AML-193 (cell line): ENCODE measurements around the gene COL7A1.
"Not testable (repeated sequence)": the region's sequence is repeated elsewhere in the genome, so short reads cannot be mapped to it uniquely, and the experiment has no call there.

Source experiments
- DNase-seq, 2 experiments: peaks; one replicate each; lab custom pipeline; 2025; lab: John Stamatoyannopoulos, UW

Gene COL7A1

DNA sequence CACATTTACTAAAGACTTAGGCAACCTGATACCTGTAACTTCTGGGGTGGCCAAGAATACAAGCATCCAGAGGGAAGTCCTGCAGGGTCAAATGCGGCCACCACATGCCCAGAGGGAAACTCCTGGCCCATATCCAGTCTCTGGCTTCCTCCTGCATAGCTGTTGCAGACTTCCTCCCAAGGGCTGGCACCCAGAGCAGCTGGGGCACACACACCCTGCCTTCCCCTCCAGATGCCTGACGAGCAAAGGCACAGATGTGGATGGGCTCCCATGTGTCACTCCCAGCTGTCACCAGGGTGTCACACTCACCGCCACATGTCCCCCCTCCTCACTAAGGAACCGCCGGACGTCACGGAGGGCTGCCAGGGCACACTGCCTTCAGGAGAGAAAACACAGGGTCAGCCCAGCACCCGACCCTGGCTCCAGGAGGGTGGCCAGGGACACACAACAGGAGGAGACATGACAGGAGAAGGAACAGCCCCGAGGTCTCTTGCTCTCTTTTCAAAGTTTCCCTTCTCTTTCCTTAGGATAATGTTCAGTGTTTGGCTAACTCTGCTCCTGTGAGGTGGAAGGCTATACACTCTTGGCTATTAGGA is 51.8 kb downstream of the COL7A1 start:
- DNase-seq: peak; percentile 82 to 88

DNA sequence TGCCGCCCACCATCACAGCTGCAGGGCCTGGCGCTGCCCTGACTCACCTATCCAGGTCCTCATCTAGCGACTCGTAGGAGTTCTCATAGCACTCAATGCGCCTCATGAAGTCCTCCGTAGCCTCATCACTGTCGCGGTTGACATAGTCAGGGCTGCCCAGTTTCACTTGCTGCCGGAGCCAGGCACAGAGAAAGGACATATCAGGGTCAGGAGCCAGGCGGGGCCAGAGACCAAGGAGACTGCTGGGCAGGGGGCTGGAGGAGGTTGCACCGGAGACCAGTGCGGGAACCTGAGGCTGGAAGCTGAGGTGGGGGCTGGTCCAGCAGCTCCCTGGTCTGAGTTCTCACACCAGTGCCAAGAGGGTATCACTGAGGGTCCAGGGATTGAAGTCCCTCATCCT is 56.7 kb downstream of the COL7A1 start:
- DNase-seq: no peak

DNA sequence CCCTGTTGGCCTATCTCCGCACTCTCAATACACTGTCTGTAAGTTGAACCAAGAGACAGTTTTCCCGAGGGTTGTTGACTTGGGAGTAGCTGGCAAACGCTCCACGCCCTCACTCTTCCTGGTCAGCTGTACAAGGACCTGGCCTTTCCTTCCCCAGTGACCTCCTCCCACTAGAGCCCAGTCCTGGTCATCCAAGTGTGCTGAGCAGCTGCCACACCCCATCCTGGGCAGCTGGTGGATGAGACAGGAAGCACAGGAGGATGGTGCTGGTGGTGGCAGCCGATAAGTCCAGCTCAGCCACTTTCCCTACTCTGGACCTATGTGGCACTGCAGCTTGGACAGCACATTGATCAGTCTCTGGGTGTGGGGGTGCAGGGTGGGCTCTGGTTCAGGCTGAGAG is 58.3 kb downstream of the COL7A1 start:
- no peak for DNase-seq

DNA sequence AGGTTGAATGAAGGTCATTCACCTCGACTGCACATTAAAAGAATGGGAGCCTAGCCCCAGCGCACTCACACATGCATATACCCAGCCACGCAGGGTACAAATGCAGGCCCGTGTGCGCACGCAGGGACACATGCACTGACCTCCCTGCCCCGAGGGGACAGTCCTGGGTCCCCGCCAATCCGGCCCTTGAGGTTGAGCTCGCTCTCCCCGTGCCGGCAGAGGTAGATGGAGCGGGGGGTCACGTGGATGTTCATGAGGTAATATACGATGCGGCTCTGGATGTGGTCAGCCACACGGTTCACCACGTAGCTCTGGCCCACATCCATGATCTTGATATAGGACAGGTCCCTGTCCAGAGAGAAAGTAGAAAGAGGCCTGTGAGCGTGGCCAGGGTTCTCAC is 59.0 kb downstream of the COL7A1 start:
- DNase-seq: no peak

DNA sequence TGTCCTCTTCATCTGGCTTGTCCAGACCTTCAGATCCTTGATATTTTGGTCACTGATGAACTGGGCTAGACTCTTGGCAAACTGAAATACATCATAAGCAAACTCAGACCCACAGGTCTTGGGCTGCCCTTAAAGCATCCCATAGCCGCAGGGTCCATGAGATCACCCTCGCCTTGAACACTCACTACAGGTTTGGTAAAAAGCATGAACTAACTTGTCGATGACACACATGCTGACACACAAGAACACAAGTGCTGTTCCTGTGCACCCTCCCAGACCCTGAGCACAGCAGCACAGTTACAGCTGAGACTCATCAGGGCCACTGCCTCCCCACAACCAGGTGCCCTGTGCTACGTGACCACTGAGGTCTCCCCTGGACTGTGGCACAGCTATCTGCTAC is 59.6 kb downstream of the COL7A1 start:
- no peak for DNase-seq

DNA sequence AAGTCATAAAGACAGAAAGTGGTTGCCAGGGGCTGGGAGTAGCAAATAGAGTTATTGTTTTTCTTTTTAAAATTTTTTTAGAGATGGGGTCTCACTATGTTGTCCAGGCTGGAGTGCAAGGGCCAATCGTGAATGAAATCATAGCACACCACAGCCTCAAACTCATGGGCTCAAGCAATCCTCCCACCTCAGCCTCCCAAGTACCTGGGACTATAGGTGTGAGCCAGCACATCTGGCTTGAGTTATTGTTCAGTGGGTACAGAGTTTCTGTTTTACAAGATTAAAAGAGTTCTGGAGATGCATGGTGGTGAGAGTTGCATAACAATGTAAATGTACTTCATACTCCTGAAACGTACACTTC is 62.2 kb downstream of the COL7A1 start:
- no peak for DNase-seq

DNA sequence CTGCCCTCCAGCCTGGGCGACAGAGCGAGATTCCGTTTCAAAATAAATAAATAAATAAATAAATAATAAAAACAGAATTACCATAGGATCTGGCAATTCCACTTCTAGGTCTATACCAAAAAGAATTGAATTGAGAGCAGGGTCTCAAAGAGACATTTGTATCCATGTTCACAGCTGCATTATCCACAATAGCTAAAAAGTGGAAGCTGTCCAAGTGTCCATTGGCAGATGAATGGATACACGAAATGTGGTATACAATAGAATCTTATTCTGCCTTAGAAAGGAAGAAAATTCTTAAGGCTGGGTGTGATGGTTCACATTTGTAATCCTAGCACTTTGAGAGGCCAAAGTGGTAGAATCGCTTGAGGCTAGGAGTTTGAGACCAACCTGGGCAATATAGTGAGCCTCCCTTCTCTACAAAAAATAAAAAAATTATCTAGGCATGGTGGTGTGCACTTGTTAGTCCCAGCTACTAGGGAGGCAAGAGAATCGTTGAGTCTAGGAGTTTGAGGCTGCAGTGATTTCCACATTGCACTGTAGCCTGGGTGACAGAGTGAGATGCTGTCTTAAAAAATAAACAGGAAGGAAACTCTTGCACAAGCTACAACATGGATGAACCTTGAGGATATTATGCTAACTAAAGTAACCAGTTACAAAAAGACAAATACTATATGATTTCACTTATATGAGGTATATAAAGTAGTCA is 62.7 kb downstream of the COL7A1 start:
- peak in 1 of 2 experiments; percentile 25 for DNase-seq

DNA sequence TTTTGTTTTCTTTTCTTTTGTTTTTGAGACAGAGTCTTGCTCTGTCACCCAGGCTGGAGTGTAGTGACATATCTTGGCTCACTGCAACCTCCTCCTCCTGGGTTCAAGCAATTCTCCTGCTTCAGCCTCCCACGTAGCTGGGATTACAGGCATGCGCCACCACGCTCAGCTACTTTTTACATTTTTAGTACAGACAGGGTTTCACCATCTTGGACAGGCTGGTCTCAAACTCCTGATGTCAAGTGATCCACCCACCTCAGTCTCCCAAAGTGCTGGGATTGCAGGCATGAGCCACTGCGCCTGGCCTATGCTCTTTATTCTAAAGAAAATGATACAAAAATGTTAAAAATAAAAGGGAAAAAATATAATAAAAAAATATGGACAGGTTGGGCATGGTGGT is 64.4 kb downstream of the COL7A1 start:
- DNase-seq: not testable (repeated sequence)

DNA sequence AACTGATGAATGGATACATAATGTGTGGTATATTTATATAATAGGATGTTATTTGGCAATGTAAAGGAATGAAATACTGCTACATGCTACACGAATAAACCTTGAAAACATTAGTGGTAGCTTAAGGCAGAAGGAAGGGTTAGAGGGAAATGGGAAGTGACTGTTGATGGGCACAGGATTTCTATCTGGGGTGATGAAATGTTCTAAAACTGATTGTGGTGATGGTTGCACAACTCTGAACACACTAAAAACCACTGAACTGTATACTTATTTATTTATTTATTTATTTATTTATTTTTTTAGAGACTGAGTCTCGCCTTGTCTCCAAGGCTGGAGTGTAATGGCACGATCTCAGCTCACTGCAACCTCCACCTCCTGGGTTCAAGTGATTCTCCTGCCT is 66.4 kb downstream of the COL7A1 start:
- DNase-seq: peak; percentile 90 to 93

DNA sequence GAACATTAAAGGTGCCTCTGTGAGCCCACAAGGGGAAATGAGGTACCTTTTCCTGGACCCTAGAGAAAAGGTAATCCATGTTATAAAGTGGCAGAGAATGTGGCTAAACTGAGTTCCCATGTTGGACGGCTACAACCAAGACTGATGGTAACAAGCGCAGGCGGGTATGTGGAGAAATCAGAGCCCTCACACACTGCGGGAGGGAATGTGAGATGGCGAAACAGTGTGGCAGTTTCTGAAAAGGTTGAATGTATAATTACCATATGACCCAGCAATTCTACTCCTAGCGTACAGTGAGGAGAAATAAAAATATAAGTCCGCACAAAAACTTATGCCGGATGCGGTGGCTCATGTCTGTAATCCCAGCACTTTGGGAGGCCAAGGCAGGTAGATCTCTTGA is 67.1 kb downstream of the COL7A1 start:
- no peak for DNase-seq

DNA sequence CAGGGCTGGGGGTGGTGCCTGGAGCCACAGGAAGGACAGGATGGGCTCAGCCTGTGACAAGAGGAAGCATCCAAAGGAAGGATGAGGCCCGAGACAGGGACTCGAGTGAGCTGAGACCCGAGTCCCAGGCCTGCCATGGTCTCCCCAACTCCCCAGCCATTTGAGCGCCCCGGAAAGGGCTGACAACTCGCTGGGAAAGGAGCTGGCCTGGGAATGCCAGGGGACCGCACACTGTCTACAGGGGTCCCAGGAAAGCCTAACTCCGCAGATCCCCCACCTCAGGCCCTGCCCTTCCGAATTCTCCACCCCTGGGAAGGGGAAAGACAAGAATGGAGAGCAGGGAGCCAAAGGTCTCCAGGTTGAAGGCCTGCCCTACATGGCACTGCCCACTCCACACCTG is 70.2 kb downstream of the COL7A1 start:
- no peak for DNase-seq

DNA sequence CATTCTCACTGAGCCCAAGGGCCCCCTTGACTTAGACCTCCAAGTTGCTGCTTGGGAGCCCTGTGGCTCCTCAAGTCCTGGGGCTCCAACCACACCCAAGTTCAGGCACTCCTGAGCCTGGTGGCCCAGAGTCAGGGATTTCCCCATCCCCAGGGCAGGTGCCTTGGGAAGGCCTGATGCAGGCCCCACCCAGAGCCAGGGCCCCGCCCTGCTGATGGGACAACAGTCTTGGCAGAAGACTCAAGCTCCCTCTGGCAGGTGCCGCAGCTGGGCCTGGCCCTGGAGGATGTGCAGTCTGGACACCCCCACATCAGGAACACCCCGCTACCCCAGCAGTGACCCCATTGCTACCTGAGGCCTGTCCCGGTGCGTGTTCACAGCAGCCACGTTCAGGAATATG is 73.5 kb downstream of the COL7A1 start:
- no peak for DNase-seq

DNA sequence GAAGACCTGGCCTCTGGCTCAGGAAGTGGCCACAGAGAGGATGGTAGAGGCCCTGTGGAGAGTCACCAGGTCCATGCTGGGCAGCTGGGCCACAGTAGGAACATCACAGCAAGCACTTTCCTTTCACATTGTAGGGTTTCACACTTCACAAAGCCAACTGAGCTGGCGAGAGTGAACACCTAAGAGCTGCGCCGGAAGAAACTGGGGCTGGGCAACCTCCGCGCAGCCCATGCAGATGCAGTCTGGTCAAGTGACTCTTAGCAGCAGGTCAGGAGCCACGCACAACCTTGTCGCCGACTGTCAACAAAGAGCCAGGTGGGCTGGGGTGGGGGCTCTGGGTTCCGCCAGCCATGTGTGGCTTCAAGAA is 75.9 kb downstream of the COL7A1 start:
- DNase-seq: no peak

DNA sequence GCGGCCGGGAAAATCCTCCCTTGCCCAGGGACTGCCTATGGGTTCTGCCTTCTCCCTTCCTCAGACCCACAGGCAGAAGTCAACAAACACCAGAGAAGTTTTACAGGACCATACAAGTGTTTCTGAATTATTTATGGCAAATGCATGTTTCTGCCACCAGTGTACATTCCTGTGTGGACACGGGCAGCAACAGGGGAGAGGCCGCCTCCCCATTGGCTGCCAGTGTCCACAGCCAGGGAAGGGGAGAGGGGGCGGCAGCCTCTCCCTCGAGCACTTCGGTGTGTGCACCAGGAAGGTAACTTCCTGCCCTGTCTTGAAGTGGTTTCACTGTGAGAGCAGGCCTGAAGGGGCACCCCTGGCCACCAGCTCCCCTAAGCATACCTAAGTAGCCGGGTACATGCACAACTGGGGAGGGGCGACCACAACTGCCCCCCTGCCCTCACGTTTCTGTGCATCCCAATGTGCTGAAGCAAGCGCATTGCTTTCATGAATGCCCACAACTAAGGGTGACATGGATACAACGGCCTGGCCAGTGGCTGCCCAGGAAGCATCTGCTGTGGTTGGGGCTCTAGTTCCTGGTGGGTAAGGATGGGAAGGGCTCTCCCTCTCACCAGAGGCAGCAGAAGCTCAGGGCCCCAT is 76.4 kb downstream of the COL7A1 start:
- DNase-seq: peak; percentile 25 to 49

DNA sequence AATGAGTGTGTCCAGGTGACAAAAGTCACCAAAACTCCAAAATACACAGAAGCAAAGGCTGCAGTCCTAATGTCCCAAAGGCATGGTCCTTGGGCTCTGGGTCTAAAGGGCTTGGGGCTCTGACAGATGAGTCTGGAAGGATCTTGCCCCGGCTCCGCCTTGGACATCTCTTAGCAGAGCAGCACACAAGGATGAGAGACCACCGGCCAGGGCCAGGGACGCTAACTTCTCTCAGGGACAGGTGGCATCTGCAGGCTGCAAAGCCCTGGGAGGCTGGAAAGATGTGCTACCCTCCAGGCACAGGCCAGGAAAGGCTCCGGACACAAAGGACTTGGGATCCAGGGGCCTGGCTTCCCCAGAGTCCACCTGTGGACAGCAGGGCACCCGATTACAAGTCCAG is 77.1 kb downstream of the COL7A1 start:
- DNase-seq: no peak

DNA sequence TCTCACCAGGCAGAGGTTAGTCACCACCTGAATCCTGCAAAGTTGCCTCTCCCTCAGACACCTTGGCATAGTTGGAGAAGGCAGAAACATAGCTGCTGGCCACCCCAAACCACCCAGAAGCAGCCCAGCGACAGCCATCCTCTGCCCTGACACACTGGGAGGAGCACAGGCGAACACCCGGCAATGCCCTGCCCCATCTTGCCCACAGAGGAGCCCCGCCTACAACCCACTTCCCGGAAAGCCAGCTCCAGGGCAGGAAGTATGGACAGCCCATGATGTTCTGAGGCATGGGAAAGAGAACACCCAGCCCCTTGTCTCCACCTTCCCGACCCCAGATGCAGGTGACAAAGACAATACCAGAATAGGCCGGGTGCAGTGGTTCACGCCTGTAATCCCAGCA is 78.6 kb downstream of the COL7A1 start:
- DNase-seq: no peak

DNA sequence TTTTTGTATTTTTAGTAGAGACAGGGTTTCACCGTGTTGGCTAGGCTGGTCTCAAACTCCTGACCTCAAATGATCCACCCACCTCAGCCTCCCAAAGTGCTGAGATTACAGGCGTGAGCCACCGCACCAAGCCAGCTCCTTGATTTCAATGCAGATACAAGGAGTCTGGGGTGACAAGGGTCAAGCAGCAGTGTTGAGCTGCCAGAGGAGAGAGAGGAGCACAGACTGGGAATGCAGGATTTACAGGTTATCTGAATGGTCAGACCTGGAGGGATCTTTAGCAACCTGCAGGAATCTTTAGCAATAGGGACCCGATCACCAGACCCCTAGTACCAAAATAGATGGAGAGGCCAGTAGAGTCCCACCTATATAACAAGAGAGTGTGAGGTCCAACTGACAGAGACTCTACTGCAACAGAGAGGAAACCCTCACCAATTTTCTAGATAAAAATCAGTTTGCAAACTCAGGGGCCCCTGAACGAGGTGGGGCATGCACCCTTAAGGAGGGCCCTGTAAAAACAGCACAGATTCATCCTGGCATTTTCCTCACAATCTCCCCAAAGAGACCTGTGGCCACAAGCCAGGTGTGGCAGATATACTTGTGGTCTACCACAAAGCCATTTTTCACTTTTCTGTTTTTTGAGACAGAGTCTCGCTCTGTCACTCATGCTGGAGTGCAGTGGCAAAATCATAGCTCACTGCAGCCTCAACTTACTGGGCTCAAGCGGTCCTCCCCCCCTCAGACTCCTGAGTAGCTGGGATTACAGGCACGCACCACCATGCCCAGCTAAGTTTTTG is 80.5 kb downstream of the COL7A1 start:
- DNase-seq: no peak
